GM19043 (cell line): ENCODE results near the gene SNX20.
A peak's percentile ranks its signal among the peaks of the same experiment; 100 is the strongest.

Experiments
- ATAC-seq: cut with Tn5 transposase; IDR thresholded peaks from one replicate; pipeline ENCODE4 v1.9.1; 2021; ENCODE audit warnings: low read depth; ENCODE audit not compliant: unreplicated experiment

Gene SNX20, protein sequence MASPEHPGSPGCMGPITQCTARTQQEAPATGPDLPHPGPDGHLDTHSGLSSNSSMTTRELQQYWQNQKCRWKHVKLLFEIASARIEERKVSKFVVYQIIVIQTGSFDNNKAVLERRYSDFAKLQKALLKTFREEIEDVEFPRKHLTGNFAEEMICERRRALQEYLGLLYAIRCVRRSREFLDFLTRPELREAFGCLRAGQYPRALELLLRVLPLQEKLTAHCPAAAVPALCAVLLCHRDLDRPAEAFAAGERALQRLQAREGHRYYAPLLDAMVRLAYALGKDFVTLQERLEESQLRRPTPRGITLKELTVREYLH

GRCh38 chr16:50681021-50681885, at the start of gene SNX20:
SNX20 (minus strand) TSS chr16:50681312; CDS start chr16:50677526, 3,786 bp downstream.
- ATAC-seq, result peak; percentile 47

GRCh38 chr16:50724306-50724705, 43.2 kb upstream of the SNX20 start:
- no peak for ATAC-seq

DNA sequence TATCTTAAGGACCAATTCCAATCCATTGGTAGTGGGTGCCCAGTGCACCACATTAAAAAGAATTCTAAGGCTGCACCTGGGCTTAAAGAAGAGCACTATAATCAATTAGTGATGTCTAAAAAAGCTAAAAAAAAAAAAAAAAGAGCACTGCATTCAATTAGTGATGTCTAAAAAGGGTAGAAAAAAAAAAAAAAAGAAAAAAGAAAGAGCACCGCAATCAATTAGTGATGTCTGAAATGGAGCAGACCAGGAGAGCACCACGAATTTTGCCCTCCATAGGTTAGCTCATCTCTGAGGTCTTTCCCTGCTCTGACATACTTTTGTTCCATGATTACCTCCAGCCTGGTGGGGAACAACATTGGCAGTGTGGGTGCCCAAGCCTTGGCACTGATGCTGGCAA, 41.8 kb upstream of the SNX20 start:
- ATAC-seq, result no peak

GRCh38 chr16:50722405-50722737, 41.3 kb upstream of the SNX20 start:
- no peak for ATAC-seq

GRCh38 chr16:50721549-50722404, 40.7 kb upstream of the SNX20 start:
- ATAC-seq, result no peak

DNA sequence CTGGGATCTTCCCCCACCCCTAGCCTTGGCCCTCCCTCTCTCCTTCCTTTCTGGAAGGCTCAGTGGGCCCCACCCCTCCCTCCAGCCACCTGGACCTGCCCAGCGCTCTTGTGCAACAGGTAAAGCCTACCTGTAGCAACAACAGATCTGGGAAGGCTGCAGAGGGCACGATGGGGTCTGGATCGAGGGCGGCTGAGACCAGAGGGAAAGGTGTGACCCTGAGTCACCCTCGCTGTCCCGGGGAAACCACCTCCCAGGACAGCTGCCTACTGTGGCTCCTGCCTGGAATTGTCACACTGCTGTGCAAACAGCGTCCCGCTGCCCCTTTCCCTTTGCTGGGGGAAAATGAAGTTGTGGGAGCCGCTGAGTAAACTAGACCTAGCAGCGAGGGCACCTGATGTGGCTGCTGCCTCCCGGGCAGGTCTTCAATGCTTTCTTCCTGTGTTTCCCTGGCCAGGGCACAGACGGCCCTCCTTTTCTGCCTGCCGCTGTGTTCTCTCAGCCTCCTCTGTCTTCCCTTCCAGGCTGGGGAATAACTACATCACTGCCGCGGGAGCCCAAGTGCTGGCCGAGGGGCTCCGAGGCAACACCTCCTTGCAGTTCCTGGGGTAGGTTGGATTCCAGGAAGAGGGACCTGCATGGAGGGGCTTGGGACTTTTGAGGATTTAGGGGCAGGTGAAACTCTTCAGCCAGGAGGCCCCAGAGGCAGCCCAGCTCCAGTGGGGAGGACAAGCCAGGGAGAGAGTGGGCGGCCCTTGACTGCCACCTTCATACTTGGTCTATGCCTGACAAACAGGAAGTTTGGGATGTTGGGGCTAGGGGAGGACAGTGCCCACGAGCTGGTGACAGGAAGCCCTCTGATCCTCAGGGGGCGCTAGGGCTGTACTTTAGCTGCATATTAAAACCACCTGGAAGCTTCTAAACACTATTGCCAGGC, 38.6 kb upstream of the SNX20 start:
- no peak for ATAC-seq

GRCh38 chr16:50718761-50719400, 37.8 kb upstream of the SNX20 start:
- ATAC-seq, result no peak

GRCh38 chr16:50718061-50718760, 37.1 kb upstream of the SNX20 start:
- no peak for ATAC-seq

DNA sequence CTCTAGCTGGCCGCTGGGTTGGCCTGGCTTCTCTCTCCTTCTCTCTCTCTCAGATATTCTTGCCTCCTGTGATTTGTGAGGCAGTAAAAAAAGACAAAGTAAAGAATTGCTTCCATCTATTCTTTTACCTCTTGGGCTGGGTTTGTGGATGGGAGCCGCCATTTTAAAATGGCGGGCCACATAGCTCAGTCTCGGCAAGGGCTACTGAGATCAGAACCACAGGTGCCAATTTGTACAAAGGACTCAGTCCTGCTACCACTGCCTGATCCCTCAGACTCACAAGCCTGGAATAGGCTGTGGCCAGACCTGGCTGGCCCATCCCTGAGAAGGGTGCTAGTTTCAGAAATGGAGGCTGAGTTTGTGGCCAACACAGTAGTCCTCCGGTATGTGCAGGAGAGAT, 36.4 kb upstream of the SNX20 start:
- no peak for ATAC-seq

GRCh38 chr16:50717091-50717490, 36.0 kb upstream of the SNX20 start:
- no peak for ATAC-seq

DNA sequence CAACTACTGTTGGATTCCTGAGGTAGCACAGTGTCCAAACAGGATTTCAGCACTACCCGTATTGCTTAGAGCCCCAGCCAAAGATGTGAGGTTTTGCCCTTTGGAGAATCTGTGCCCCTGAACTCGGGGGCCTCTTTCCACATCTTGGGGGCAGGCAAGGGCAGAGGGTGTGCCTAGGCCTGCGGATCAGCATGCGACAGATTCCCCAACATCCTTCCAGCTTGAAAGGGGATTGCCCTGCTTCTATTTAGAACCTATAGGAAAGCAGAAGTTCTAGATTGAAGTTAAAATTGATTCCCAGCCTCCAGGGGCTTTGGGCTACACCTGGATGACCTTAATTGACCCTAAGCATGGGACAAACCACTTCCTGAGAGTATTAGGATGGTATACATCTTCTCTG, 31.8 kb upstream of the SNX20 start:
- ATAC-seq, result no peak

DNA sequence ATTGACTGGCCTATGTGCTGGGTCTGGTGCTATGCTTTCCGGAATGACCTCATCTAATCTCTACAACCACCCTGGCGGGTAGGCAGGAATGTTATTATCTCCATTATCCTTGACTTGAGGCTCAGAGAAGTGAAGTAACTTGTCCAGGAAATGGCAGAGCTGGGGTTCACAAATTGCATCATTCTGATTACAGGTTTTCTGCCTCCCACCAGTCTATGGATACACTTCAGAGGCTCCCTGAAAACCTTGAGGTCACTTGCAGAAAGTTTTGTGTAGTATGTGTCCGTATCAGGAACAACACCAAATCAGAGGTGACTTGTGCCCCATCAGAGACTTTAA, 31.4 kb upstream of the SNX20 start:
- no peak for ATAC-seq

- no peak for ATAC-seq
Observed at GRCh38 chr16:50711862-50712559, 30.9 kb upstream of the SNX20 start.

DNA sequence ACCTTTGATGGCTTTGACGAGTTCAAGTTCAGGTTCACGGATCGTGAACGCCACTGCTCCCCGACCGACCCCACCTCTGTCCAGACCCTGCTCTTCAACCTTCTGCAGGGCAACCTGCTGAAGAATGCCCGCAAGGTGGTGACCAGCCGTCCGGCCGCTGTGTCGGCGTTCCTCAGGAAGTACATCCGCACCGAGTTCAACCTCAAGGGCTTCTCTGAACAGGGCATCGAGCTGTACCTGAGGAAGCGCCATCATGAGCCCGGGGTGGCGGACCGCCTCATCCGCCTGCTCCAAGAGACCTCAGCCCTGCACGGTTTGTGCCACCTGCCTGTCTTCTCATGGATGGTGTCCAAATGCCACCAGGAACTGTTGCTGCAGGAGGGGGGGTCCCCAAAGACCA, 29.9 kb upstream of the SNX20 start:
- no peak for ATAC-seq

DNA sequence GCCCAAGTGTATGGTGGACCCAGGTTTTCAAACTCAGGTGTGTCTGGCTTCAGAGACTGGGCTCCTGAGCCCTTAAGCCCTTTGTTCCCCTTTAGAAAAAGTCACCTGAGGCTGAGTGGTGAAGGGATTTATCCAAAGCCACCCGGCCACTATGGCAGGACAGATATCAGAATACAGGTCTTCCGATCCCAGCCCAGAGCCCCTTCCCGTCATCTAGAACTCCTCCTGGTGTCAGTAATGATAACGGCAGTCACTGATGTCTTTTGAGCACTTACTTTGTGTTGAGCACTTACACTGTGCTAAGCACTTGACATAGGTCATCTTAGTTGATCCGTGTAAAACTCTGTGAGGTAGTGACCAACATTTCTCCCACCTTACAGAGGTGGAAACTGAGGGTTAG, 28.9 kb upstream of the SNX20 start:
- no peak for ATAC-seq

- ATAC-seq, result peak; percentile 60
Observed at GRCh38 chr16:50709061-50709684, 28.1 kb upstream of the SNX20 start.

GRCh38 chr16:50708373-50709060, 27.4 kb upstream of the SNX20 start:
- no peak for ATAC-seq
